GM19324 (cell line): ENCODE results near the gene STAT5A.

Experiments used
- ATAC-seq: cut with Tn5 transposase; IDR thresholded peaks from one replicate; pipeline ENCODE4 v1.9.1; 2021; ENCODE audit warnings: mild to moderate bottlenecking, moderate library complexity; ENCODE audit not compliant: unreplicated experiment, low FRiP score

STAT5A gene

GRCh38 chr17:42321555-42321954 lies 33.3 kb downstream of the STAT5A start:
- no peak for ATAC-seq

- ATAC-seq = peak; percentile 71
Observed at GRCh38 chr17:42322382-42323267, 34.3 kb downstream of the STAT5A start.

- no peak for ATAC-seq
Observed at GRCh38 chr17:42323268-42323773, 35.0 kb downstream of the STAT5A start.

- no peak for ATAC-seq
Observed at GRCh38 chr17:42325026-42325425, 36.7 kb downstream of the STAT5A start.

GRCh38 chr17:42329025-42329976 lies 41.0 kb downstream of the STAT5A start:
- ATAC-seq = no peak

GRCh38 chr17:42333053-42333452 lies 44.8 kb downstream of the STAT5A start:
- no peak for ATAC-seq

GRCh38 chr17:42334677-42335076 lies 46.4 kb downstream of the STAT5A start:
- ATAC-seq = no peak

- ATAC-seq = peak; percentile 32
Observed at GRCh38 chr17:42337442-42337841, 49.1 kb downstream of the STAT5A start.

GRCh38 chr17:42338427-42338985 lies 50.2 kb downstream of the STAT5A start:
- ATAC-seq = no peak

- no peak for ATAC-seq
Observed at GRCh38 chr17:42339221-42339620, 50.9 kb downstream of the STAT5A start.

GRCh38 chr17:42340691-42341127 lies 52.4 kb downstream of the STAT5A start:
- ATAC-seq = no peak

- no peak for ATAC-seq
Observed at GRCh38 chr17:42341568-42341967, 53.3 kb downstream of the STAT5A start.

- no peak for ATAC-seq
Observed at GRCh38 chr17:42342242-42343008, 54.1 kb downstream of the STAT5A start.

GRCh38 chr17:42345396-42346073 lies 57.2 kb downstream of the STAT5A start:
- ATAC-seq = no peak

GRCh38 chr17:42346481-42346880 lies 58.2 kb downstream of the STAT5A start:
- no peak for ATAC-seq

- ATAC-seq = no peak
Observed at GRCh38 chr17:42347198-42347597, 58.9 kb downstream of the STAT5A start.

GRCh38 chr17:42347606-42348005 lies 59.3 kb downstream of the STAT5A start:
- ATAC-seq = no peak

GRCh38 chr17:42348104-42348503 lies 59.8 kb downstream of the STAT5A start:
- no peak for ATAC-seq
